Parathyroid adenoma (tissue), 2 donors: ENCODE data around the gene HOXD10.

Source experiments
- H2AFZ ChIP-seq: fragments of 300-600 bp; sonication (generic); one replicate; pipeline ENCODE4 v1.7.0; 2017; ENCODE audit warnings: antibody characterized with exemption, mild to moderate bottlenecking
- H3K27ac ChIP-seq: fragments of 300-600 bp; sonication (generic); one replicate; pipeline ENCODE4 v1.7.0; 2017
- H3K27me3 ChIP-seq: fragments of 300-600 bp; sonication (generic); one replicate; pipeline ENCODE4 v1.7.0; 2017; ENCODE audit warnings: low read length; ENCODE audit not compliant: control insufficient read depth, insufficient read depth
- H3K36me3 ChIP-seq: fragments of 300-600 bp; sonication (generic); one replicate; pipeline ENCODE4 v1.7.0; 2017; ENCODE audit warnings: low read length; ENCODE audit not compliant: control insufficient read depth, insufficient read depth
- H3K4me1 ChIP-seq: fragments of 300-600 bp; sonication (generic); one replicate; pipeline ENCODE4 v1.7.0; 2017; ENCODE audit warnings: control low read depth
- H3K4me2 ChIP-seq: fragments of 300-600 bp; sonication (generic); one replicate; pipeline ENCODE4 v1.7.0; 2017; ENCODE audit warnings: low read length
- H3K4me3 ChIP-seq: fragments of 300-600 bp; sonication (generic); one replicate; pipeline ENCODE4 v1.7.0; 2017; ENCODE audit warnings: low read depth, low read length
- H3K79me2 ChIP-seq: fragments of 300-600 bp; sonication (generic); one replicate; pipeline ENCODE4 v1.7.0; 2017; ENCODE audit warnings: control low read depth
- H3K9ac ChIP-seq: fragments of 300-600 bp; sonication (generic); one replicate; pipeline ENCODE4 v1.7.0; 2017; ENCODE audit warnings: mild to moderate bottlenecking
- H3K9me3 ChIP-seq: fragments of 300-600 bp; sonication (generic); one replicate; pipeline ENCODE4 v1.7.0; 2017; ENCODE audit warnings: low read length; ENCODE audit not compliant: control insufficient read depth
- TF ChIP-seq, protein P1 (sequence below): fragments of 300-600 bp; sonication (generic); IDR thresholded peaks from one replicate; pipeline ENCODE4 v1.7.0; 2017; ENCODE audit warnings: antibody characterized with exemption, mild to moderate bottlenecking
- donor health status: primary hyperparathyroidism.

HOXD10 gene

DNA sequence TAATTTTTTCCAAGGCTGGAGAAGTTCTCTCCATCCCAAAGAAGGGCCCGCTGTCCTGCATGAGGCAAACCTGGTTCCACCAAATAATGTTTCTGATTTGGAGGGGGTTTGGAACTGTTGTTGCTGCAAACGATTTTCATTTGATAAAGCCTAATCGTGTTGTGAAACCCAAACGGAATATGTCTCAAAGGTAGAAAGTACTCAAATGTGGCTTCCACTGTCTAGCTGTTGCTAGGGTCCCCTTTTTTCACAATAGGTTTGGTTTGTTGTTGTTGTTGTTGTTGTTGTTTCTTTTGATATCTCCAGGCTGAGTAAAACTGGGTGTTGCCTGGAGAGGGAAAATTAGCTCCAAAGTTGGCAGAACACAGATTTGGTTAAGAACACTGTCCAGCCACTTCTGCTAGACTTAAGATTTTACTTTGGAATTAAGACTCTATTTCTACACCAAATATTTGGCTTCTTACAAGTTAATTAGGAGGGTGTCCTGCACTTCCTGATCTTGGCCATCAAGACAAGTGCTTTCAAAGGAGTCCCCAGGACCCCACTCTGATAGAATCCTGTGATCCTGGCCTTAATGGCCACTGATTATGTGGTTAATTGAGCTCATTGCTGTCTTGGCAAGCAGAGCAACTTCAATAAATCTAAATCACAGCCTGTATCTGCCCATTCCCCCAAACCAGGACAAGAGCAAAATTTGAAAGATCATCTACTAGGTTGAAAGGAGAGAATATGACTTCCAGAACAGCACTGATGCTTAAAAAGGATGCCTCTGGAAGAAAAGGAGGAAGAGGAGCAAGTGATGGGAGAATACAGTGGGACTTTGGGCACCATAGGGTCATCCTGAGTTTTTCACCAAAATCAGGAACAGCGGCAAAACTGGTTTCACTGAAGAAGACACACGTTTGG, 27.4 kb upstream of the HOXD10 start:
- no peaks in the 10 kb centered on the region for H3K4me1 ChIP-seq
- TF ChIP-seq, protein P1, sequence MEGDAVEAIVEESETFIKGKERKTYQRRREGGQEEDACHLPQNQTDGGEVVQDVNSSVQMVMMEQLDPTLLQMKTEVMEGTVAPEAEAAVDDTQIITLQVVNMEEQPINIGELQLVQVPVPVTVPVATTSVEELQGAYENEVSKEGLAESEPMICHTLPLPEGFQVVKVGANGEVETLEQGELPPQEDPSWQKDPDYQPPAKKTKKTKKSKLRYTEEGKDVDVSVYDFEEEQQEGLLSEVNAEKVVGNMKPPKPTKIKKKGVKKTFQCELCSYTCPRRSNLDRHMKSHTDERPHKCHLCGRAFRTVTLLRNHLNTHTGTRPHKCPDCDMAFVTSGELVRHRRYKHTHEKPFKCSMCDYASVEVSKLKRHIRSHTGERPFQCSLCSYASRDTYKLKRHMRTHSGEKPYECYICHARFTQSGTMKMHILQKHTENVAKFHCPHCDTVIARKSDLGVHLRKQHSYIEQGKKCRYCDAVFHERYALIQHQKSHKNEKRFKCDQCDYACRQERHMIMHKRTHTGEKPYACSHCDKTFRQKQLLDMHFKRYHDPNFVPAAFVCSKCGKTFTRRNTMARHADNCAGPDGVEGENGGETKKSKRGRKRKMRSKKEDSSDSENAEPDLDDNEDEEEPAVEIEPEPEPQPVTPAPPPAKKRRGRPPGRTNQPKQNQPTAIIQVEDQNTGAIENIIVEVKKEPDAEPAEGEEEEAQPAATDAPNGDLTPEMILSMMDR: no peak
- H3K9ac ChIP-seq: no peak overlapping the region
- peaks cover 39% of the 10 kb centered on the region for H3K27me3 ChIP-seq
- H3K79me2 ChIP-seq: no peaks in the 10 kb centered on the region
- no peaks in the 10 kb centered on the region for H3K36me3 ChIP-seq
- no peaks in the 10 kb centered on the region for H3K9me3 ChIP-seq
- H2AFZ ChIP-seq: no peak overlapping the region
- no peak overlapping the region for H3K4me3 ChIP-seq
- H3K27ac ChIP-seq: no peak overlapping the region
- H3K4me2 ChIP-seq: no peak overlapping the region

- no peak overlapping the region for H2AFZ ChIP-seq
- H3K36me3 ChIP-seq: no peaks in the 10 kb centered on the region
- H3K4me1 ChIP-seq: no peaks in the 10 kb centered on the region
- no peak overlapping the region for H3K9ac ChIP-seq
- TF ChIP-seq, protein P1: no peak
- no peaks in the 10 kb centered on the region for H3K9me3 ChIP-seq
- H3K79me2 ChIP-seq: no peaks in the 10 kb centered on the region
- no peak overlapping the region for H3K4me2 ChIP-seq
- no peak overlapping the region for H3K27ac ChIP-seq
- peaks cover 34% of the 10 kb centered on the region for H3K27me3 ChIP-seq
- no peak overlapping the region for H3K4me3 ChIP-seq
Measured at GRCh38 chr2:176089843-176090395, 26.7 kb upstream of the HOXD10 start.

DNA sequence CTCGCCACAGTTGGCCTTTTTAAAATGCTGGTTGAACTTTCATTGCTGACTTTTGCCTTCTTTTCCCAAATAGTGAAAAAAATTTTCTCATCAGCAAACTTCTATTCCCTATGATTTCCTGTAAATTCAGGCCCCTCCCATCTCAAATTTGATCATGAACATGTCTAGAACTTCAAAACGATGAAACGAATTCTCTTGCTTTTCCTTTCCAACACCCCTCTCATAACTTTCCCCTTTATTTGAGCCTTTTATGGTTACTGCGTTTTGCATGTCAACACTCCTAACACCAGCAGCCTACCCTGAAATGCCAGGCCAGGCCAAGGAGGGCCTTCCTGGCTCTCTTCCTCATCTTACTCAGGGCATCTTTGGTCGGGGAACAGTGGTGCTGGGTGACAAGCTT, 25.7 kb upstream of the HOXD10 start:
- H3K4me3 ChIP-seq: no peak overlapping the region
- H3K27me3 ChIP-seq: peaks cover 30% of the 10 kb centered on the region
- H3K36me3 ChIP-seq: no peaks in the 10 kb centered on the region
- no peak overlapping the region for H3K4me2 ChIP-seq
- H3K4me1 ChIP-seq: no peaks in the 10 kb centered on the region
- no peaks in the 10 kb centered on the region for H3K9me3 ChIP-seq
- no peak overlapping the region for H3K9ac ChIP-seq
- H3K79me2 ChIP-seq: no peaks in the 10 kb centered on the region
- H3K27ac ChIP-seq: no peak overlapping the region
- no peak overlapping the region for H2AFZ ChIP-seq
- TF ChIP-seq, protein P1: no peak

GRCh38 chr2:176091329-176092258, 25.0 kb upstream of the HOXD10 start:
- Histone ChIP-seq H3K79me2 (no peaks in the 10 kb centered on the region), H3K4me3 (no peak overlapping the region), H3K4me2 (no peak overlapping the region), H3K9ac (no peak overlapping the region), H3K9me3 (no peaks in the 10 kb centered on the region), H3K27me3 (peaks cover 31% of the 10 kb centered on the region), H3K36me3 (no peaks in the 10 kb centered on the region), H2AFZ (no peak overlapping the region), H3K27ac (no peak overlapping the region), H3K4me1 (no peaks in the 10 kb centered on the region)
- TF ChIP-seq, protein P1: no peak
